Posterior vena cava (tissue), 2 donors: ENCODE results near the gene ARID1A. TPM values are rescaled to one million over a fixed set of nuclear protein-coding genes. Genes with fewer than 3 reads are reported as not detected.
"Not testable (repeated sequence)": the region's sequence is repeated elsewhere in the genome, so short reads cannot be mapped to it uniquely, and the experiment has no call there.

ENCODE experiments used
- DNase-seq: peaks from one replicate; pipeline ENCODE4 v3.0.0-alpha.2; 2020; ENCODE audit warnings: low spot score
- intact Hi-C, 2 donors: fragments of 100-400 bp; cut with DNase I; formaldehyde crosslinking; loops; one replicate each; pipeline versions ENCODE4 v1.14.1 to v1.14.2; 2022 to 2023
- total RNA-seq, 2 donors: library from RNA; stranded (reverse); fragmentation: NEBNext Ultra II Directional; extraction: Animal tissue kit (Norgen Biotek cat#: 25700); gene quantifications; one replicate each; pipeline ENCODE4 v1.2.1, GENCODE V29; 2021
- donor health status: DM: yes; HTN: yes; CAD: no.
- donor health status: DM: yes; HTN: yes; CAD: no.

Gene ARID1A
- total RNA-seq, 2 donors from 2014 or later = 48.1 to 48.6 TPM

DNA sequence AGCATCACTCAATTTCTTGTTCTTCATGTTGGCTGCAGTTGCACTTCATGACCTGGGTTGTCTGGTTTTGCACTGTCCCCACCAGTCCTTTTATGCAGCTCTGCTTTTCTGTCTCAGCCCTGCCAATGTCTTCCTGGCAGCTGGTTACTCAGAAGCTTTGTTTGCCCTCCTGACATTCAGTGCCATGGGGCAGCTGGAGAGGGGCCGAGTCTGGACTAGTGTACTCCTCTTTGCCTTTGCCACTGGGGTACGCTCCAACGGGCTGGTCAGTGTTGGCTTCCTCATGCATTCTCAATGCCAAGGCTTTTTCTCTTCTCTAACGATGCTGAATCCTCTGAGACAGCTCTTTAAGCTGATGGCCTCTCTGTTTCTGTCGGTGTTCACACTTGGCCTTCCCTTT, 98.6 kb downstream of the ARID1A start:
- no peak for DNase-seq
- intact Hi-C loops = loop anchor here in 1 of 2 donors (5.0 kb wide), 1 partner anchor 192 kb away; no protein-coding TSS in a partner anchor

DNA sequence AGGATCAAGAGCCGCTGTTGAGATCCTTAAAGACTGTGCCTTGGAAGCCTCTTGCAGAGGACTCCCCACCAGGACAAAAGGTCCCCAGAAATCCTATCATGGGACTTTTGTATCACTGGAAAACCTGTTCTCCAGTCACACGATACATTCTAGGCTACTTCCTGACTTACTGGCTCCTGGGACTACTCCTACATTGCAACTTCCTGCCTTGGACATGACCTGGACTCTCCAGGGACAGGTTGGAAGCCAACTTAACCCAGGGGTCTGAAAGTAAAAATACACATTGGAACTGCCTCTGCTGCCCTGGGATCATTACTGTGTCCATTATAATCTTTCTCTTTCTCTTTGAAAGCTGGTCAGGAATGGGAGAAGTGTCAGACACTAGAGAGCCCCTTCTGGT, 101.8 kb downstream of the ARID1A start:
- intact Hi-C loops = no loop called here
- DNase-seq = no peak

DNA sequence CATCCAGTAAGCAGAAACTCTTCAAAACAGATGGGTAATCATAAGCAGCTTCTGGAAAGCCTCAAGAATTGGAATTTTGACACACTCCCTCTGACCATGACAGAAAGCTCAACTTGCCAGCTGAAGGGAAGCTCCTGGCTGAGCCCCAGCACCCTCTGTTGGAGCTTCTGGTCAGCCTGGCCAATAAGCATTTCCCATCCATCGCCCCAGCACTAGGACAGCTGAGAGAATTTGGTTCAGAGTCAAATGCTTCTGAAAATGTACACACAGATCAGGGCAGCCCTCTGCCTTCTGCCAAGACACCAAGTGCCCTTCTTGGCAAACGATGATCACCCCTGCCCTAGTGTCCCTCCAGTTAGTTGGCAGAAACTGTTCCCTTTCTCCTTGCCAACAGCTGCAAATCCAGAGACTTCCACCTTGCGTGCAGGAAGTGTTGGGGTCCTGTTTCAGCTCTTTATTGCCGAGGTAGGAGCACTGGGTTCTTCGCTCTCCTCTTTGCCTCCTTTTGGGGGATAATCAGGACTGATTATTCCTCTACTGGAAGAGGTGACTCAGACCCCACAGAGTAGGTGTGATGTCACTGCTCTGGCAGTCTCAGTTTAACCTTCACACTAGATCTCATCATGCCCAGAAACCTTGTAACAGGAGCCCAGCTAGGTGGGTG, 103.8 kb downstream of the ARID1A start:
- intact Hi-C loops = no loop called here

DNA sequence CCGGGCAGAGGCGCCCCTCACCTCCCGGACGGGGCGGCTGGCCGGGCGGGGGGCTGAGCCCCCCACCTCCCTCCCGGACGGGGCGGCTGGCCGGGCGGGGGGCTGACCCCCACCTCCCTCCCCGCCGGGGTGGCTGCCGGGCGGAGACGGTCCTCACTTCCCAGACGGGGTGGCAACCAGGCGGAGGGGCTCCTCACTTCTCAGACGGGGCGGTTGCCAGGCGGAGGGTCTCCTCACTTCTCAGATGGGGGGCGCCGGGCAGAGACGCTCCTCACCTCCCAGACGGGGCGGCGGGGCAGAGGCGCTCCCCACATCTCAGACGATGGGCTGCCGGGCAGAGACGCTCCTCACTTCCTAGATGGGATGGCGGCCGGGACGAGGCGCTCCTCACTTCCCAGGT, 108.1 kb downstream of the ARID1A start:
- DNase-seq, intact Hi-C loops: not testable (repeated sequence)

More for the DNA sequence above, 103.8 kb downstream of the ARID1A start:
- DNase-seq = no peak

DNA sequence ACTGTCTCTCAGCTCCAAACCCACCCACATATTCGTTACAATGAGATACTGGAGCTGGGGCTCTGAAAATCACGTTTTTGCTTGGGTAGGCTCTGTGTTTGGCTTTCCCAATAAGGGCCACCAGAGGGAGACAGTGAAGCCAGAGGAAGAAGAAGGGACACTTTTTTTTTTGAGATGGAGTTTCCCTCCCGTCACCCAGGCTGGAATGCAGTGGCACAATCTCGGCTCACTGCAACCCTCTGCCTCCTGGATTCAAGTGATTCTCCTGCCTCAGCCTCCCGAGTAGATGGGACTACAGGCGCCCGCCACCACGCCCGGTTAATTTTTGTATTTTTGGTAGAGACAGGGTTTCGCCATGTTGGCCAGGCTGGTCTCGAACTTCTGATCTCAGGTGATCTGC, 114.3 kb downstream of the ARID1A start:
- intact Hi-C loops = loop anchor here in 1 of 2 donors (10.0 kb wide), 1 partner anchor 65 kb away; no protein-coding TSS in a partner anchor

DNA sequence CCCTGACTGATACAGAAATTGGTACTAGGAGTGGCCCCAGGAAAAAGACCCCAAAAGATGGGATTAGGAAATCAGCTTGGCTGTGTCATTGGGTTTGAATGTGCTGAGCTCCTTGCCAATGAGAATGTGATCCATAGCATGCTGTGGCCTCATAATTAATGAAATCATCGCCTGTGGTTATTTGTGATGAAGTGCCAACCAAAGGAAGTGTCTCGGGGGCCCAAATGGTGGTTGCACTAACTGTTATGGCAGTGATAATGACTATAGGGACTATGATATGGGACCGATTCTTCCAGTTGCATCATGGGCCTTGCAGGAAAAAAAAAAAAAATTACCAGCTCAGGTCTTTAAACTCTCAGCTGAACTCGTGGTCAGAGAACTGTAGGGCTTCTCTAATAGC, 115.2 kb downstream of the ARID1A start:
- no peak for DNase-seq
- intact Hi-C loops = loop anchor here in 1 of 2 donors (10.0 kb wide), 1 partner anchor 64 kb away; no protein-coding TSS in a partner anchor

More for the DNA sequence above, 114.3 kb downstream of the ARID1A start:
- not testable (repeated sequence) for DNase-seq

DNA sequence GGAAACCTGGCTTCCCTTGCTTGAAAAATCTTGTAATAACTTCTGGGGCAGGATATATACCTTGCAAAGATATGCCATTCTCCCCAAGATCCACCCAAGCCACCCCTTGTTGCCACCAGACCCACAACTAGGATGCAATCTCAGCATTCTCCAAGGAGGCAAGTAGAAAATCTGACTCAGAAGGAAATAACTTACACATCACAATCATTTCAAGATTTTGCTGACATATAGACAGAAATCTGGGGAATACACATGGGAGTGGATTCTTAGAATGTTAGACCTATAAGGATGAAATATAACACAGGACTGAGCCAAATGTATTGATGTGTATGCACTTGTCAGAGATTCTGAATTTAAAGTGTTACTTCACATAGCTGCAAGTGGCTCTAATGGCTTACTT, 115.9 kb downstream of the ARID1A start:
- intact Hi-C loops = loop anchor here in 1 of 2 donors (10.0 kb wide), 1 partner anchor 63 kb away; no protein-coding TSS in a partner anchor
- DNase-seq = no peak

DNA sequence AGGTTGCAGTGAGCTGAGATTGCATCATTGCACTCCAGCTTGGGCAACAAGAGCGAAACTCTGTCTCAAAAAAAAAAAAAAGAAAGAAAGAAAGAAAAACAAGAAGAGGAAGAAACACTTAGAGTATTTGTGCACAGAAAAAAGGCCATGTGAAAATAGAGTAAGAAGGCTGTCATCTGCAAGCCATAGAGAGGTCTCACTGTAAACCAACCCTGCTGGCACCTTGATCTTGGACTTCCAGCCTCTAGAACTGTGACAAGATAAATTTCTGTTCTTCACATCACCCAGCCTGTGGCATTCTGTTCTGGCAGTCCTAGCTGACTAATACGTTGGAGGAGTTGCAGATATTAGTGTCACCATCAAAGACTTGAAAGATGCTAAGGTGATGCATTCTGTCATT, 118.6 kb downstream of the ARID1A start:
- intact Hi-C loops = loop anchor here in 1 of 2 donors (10.0 kb wide), 1 partner anchor 60 kb away; no protein-coding TSS in a partner anchor
- DNase-seq = no peak

DNA sequence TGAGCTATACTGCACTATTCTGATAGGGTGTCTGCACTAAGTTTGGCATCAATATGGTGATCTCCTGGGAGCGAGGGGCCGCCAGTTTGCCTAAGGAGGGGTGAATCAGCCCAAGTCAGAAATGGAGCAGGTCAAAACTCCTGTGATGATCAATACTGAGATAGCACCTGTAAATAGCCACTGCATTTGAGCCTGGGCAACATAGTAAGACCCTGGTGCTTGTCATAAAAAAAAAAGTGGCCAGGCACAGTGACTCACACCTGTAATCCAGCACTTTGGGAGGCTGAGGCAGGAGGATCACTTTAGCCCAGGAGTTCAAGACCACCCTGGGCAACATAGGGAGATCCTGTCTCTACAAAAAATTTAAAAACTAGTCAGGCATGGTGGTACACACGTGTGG, 119.1 kb downstream of the ARID1A start:
- intact Hi-C loops = loop anchor here in 1 of 2 donors (10.0 kb wide), 1 partner anchor 60 kb away; no protein-coding TSS in a partner anchor
- no peak for DNase-seq

DNA sequence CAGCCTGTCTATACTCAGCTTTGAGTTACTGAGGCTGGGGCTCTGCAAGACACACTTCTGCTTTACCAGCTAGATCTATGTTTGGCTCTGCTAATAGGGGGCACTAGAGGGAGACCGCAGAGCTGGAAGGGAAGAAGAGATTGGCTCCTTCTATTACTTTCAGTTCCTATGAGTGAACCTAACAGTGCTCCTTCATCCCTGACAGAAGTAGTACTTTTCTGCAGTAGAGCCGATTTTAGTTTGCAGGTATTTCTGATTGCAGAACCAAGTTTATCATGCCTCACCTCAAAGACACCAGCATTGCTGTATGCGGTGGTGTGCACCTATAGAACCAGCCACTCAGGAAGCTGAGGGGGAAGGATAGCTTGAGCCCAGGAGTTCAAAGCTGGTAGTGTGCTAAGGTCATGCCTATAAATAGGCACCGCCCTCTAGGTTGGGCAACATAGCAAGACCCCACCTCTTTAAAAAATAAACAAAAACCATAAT, 125.0 kb downstream of the ARID1A start:
- no peak for DNase-seq
- intact Hi-C loops = no loop called here

DNA sequence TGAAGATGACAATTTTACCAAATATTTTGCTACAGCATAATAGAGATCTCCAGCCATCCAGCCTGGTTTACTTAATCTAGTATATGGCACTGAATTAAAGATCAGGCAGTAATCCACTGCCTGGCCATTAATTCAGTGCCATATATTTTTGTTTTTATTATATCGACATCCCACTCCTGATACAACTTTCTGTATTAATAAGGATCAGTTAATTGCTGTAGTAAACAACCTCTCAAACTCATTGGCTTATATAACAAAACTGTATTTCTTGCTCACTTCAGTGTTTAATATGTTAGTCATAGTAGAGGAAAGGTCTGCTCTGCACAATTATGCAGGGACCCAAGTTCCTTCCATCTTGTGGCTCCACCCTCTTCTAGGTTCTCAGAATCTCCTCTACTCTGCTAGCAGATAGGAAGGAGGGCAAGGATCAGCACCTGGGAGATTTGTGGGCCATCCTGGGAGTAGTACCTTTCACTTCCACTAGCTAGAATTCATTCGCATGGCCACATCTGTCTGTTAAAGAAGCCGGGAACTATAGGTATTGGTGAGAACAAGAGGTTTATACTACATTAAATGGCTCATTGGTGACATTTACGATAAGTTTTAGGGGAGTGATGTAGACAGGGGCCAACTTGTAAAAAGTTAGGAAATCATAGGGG, 127.1 kb downstream of the ARID1A start:
- intact Hi-C loops = no loop called here
- DNase-seq = no peak

DNA sequence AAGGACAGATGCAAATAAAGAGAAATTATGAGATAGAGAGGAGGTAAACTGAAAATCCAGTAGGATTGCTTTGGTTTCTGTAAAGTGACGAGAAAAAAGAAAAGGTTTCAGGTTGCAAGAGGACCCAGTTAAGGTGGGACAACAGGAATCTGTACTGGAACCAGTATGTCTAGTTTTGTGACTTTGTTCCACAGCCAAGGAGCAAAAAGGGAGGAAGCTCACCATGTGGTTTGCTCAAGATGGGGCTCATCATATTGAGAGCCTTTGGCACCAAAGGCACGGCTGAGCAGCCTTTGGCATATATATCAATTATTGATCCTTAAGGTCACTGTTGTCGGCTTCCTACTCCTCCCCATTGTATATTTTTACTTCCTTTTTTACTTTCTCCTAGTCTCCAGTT, 128.9 kb downstream of the ARID1A start:
- no peak for DNase-seq
- intact Hi-C loops = no loop called here

DNA sequence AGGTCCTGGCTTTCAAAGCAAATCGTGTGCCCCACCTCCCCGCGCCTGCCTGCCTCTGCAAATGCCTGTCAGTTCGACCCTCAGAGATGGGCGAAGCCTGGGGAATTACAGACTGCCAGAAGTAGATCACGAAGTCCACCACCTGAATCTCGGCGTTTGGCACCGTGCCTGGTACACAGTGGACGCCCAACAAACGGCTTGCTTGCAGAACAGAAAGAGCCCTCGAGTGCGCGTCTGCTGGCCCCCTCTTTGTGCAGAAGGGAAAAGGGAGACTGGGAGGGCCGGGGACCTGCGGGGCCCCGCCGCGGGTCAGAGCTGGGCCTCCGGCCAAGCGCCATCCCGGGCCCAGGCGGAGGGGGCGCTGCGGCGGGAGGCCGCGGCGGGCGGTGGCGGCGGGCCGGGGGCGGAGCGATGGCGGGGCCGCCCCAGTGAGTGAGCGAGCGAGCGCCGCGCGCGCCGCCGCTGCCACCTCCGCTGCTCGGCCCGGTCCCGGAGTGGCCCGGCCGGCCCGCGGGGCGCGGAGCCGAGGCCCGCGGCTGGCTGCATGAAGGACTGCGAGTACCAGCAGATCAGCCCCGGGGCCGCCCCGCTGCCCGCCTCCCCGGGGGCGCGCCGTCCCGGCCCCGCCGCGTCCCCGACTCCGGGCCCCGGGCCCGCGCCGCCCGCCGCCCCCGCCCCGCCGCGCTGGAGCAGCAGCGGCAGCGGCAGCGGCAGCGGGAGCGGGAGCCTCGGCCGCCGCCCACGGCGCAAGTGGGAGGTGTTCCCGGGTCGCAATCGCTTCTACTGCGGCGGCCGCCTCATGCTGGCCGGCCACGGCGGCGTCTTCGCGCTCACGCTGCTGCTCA, 130.7 kb downstream of the ARID1A start, which contains the start of gene ZDHHC18:
Gene ZDHHC18 (plus strand): TSS at position 428 of the 845 bp plus-strand sequence. CDS start 117 bp downstream, at position 545.
- intact Hi-C loops = no loop called here
- DNase-seq = peak; percentile 89

DNA sequence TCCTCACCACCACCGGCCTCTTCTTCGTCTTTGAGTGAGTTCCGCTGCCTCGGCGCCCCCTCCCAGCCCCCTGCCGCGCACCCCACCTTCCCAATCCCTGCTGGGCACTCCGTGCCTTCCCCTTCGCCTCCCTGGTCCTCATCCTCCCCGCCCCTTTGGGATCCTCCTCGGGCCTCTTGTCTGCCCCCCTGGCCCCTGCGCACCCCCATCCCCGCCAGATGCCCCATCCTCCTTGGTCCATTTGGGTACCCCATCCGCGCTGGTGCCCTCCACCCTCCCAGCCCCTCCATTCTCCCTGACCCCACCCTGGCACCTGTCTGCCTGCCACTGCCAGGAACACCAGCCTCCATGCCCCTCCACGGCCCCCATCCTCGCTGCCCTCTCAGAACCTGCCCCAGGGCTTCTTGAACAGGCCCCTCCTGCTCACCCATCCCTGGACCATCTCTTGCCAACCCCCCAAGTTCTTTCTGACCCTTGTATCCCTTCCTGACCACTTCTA, 131.3 kb downstream of the ARID1A start:
- DNase-seq = no peak
- intact Hi-C loops = no loop called here

DNA sequence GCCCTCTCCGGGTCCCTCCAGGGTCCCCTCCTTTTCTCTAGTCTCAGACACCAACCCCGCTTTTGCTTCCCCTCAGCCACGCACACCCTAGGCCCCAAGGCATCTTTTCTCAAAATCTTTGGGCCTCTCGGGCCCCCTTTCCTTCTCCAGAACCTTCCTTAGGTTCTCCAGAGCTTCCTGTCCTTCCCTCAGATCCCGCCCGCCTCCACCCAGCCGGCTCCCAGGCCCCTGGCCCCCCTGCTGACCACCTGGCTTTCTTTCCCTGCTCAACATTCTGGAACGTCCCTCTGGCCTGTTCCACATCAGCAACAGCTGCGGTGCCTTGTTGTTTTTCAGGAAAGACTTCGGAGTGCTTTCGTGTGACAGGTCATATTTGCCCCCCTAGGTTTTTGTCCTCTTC, 131.8 kb downstream of the ARID1A start:
- intact Hi-C loops = no loop called here
- no peak for DNase-seq

DNA sequence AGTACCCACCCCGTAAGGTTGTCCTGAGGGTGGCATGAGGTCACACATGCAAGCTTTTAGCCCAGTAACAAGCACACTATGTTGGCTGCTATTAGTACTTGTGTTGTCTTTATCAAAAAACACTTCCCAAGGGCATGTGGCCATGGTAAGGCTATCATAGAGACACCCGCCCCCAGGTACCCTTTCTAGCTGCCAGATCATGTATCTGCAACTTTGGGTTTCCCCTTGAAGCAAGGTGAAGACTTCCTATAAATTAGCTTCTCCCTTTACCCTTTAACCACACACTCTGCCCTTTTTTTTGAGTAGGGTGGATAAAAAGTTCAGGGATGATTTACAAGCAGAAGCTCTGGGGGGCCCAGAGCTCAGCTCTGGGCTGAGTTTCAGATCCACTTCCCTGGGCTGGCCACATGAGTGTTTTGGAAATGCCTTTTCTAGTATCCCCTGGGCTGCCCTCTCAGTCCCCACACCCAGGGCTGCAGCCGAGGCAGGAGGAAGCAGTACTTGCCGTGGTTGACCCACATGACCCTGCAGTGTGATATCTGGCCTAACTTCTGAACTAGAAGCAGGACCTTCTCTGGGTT, 132.7 kb downstream of the ARID1A start:
- intact Hi-C loops = no loop called here
- DNase-seq = no peak

DNA sequence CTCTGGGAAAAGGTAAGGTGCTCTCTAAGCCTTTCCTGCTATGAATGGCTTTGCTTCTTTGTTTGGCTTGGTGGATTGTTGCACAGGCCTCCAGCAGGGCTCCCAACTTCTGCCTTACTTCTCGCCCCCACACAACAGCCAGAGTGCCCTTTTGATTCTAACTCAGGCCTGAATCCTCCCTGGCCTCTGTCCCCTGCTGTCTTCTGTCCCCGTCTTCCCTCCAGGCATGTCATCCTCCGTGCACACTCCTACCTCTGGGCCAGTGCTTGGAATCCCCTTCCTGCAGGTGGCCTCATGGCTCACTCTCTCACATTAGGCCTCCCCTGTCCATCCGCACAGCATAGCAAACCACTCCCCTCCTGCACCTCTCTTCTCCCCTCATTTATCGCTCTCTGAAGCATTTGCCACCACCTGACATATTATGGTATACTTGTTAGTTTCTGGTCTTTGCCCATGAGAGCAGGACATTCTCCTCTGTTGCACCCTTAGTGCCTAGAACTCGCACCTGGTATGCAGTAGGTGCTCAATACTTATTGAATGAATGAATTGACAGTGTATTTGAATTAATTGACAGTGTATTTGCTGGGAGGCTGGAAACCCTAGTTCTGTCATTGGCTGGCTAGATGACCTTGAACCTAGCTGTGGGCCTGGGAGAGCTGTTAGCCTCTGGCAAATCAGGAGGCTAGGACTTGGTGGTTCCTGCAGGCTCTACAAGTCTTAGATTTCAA, 133.5 kb downstream of the ARID1A start:
- intact Hi-C loops = no loop called here
- no peak for DNase-seq

DNA sequence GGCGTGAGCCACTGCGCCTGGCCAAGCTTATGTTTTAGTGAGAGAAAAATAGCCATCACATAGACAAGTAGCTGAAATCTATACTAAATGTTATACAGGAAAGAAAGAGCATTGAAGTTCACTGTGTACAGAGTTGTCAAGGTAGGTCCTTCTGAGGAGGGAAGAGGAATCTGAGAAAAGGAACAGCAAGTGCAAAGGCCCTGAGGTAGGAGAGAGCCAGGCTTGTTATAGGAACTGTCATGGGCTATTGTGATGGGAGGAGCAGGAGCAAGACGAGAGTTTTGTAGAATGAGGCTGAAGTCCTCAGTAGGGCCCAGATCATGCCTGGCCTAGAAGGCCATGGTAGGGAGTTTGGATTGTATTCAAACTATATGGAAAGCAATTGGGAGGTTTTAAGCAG, 135.2 kb downstream of the ARID1A start:
- intact Hi-C loops = no loop called here

More for the DNA sequence above, 135.2 kb downstream of the ARID1A start:
- no peak for DNase-seq
